Measurements from ENCODE around the gene DISP2.

GRCh38 chr15:40382580-40383456, 24.8 kb downstream of the DISP2 start, which contains the start of gene KNSTRN:
- TF ChIP-seq CTCF (IDR thresholded peaks at IDR 0.05) (no peak), POLR2A (IDR thresholded peaks at IDR 0.05) (no peak)

Data from breast epithelium (tissue), 3 donors.